SK-N-MC (cell line): ENCODE measurements around the gene GOLGB1.

Source experiments
- EZH2 ChIP-seq: fragments of 200-600 bp; sonication (generic); IDR thresholded peaks from one replicate; pipeline ENCODE4 v1.6.1; 2017; ENCODE audit warnings: antibody characterized with exemption
- POLR2AphosphoS5 ChIP-seq: IDR thresholded peaks from 2 replicates; pipeline ENCODE4 v1.6.1; 2012; ENCODE audit warnings: mild to moderate bottlenecking, low read depth, low read length, borderline replicate concordance

GRCh38 chr3:121641127-121641526 lies 108.4 kb downstream of the GOLGB1 start:
- TF ChIP-seq EZH2, result no peak
- TF ChIP-seq POLR2AphosphoS5, result no peak
